GM12865 (cell line): ENCODE measurements around the gene ARF3.
"Not testable (repeated sequence)": the region's sequence is repeated elsewhere in the genome, so short reads cannot be mapped to it uniquely, and the experiment has no call there.

Experiments used
- DNase-seq: peaks from one replicate; pipeline ENCODE4 v3.0.0; 2010; ENCODE audit warnings: low read depth
- H3K4me3 ChIP-seq: 2 replicates; pipeline ENCODE4 v1.5.1; 2011; ENCODE audit warnings: mild to moderate bottlenecking, low read depth, low read length, control low read depth
- CTCF ChIP-seq: IDR thresholded peaks from 2 replicates; pipeline ENCODE4 v1.5.1; 2011; ENCODE audit warnings: low read length, control low read depth, low read depth, inconsistent platforms; ENCODE audit not compliant: insufficient read depth; ENCODE audit errors: missing control alignments

ARF3 gene

DNA sequence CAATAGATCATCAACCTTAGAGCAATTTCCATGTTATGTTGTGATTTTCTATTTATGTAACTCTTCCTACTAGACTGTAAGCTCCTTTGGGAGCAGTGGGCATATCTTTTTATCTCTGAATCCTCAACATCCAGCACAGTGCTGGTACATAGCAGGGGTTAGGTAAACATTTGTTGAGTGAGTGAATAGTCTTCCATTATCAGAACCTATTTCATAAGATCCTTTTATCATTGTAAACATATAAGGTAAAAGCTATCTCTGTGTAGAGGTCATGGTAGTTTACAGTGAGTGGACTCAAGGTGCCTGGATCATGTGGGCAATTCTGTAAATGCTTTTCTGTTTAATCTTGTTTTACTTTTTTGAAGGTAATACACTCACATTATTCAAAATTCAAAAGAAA is 47.1 kb downstream of the ARF3 start:
- DNase-seq: no peak
- no peak for TF ChIP-seq CTCF
- no peak overlapping the region for H3K4me3 ChIP-seq

DNA sequence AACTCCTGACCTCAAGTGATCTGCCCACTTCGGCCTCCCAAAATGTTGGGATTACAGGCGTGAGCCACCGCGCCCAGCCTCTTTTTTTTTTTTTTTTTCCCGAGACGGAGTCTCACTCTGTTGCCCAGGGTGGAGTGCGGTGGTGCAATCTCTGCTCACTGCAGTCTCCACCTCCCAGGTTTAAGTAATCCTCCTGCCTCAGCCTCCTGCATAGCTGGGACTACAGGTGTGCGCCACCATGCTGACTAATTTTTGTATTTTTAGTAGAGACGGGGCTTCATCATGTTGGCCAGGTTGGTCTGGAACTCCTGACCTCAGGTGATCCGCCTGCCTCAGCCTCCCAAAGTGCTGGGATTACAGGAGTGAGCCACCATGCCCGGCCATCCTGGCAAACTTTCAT is 47.6 kb downstream of the ARF3 start:
- not testable (repeated sequence) for H3K4me3 ChIP-seq, DNase-seq

DNA sequence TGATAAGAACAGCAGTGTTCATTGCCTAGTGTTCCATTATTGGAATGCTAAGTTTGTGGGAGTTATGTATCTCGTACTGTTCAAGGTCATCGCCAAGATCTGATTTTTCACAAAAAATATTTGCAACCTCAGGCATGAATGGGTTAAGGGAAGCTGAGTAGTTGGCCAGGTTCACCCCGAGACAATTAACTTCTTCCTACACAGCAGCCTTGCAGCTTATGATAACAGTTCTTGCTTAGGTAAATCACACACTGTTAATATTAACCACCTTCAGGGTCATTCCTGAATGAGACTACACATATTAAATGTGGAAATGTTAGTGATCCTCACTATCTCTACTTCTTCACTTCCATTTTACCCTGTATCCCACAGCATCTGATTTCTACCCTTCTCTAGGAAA is 50.0 kb downstream of the ARF3 start:
- TF ChIP-seq CTCF: no peak
- H3K4me3 ChIP-seq: no peak overlapping the region
- DNase-seq: no peak

DNA sequence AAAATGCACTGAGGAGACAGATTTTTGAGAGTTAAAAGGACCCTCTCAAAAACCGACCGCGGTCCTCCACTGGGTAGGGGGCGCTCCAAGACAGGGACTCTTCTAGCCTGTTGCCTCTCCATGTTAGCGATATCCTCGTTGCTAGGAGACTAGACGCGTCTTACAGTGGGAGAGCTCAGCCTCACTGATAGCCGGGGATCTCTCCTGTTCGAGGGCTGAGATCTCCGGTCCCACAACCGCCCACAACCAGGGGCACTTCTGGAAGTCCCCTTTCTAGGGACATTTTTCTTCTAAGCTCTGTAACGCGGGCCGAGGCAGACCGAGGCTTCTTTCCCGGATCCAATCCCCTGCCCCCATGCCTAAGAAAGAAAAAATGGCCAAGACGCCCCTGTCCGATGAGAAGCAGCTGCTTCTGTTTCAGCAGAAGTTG is 53.3 kb downstream of the ARF3 start:
- DNase-seq: peak; percentile 85
- H3K4me3 ChIP-seq: no peak overlapping the region
- peak; percentile 65 for TF ChIP-seq CTCF

- no peak for DNase-seq
- TF ChIP-seq CTCF: no peak
- H3K4me3 ChIP-seq: no peak overlapping the region
Measured at GRCh38 chr12:48903363-48903981, 53.8 kb downstream of the ARF3 start.

DNA sequence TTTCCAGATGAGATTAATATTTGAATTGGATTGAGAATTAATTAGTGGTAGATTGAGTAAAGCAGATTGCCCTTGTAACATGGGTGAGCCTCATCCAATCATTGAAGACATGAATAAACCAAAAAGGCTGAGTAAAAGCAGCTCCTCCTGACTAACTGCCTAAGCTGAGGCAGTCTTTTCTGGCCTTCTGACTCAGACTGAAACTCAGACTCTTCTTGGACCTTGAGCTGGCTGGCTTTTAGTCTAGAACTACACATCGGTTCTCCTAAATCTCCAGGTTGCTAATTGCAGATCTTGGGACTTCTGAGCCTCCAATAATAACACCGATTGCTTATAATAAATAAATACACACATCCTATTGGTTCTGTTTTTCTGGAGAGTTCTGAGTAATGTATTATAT is 56.0 kb downstream of the ARF3 start:
- H3K4me3 ChIP-seq: no peak overlapping the region
- DNase-seq: peak; percentile 64
- no peak for TF ChIP-seq CTCF

- DNase-seq: no peak
- no peak overlapping the region for H3K4me3 ChIP-seq
- TF ChIP-seq CTCF: no peak
Measured at GRCh38 chr12:48899651-48900050, 57.6 kb downstream of the ARF3 start.
